Stimulated activated CD8-positive, alpha-beta memory T cell treated with anti-CD3 and anti-CD28 coated beads, Interleukin-15, amount 100 ng/mL, for 48 hours (primary cell): ENCODE measurements around the gene OSGIN1.

Source experiments
- DNase-seq, 2 donors: peaks; one replicate each; pipeline ENCODE4 v3.0.0-alpha.2; 2020; ENCODE audit warnings: low read depth in 2 of 2

OSGIN1 gene

GRCh38 chr16:83952940-83953795, at the start of gene OSGIN1:
OSGIN1 (plus strand) TSS chr16:83953240; CDS start chr16:83957672, 4,432 bp downstream.
- peak; percentile 68 to 73 for DNase-seq

GRCh38 chr16:83903751-83904150, 49.3 kb upstream of the OSGIN1 start:
- DNase-seq: no peak

GRCh38 chr16:83906683-83907082, 46.4 kb upstream of the OSGIN1 start:
- no peak for DNase-seq

DNA sequence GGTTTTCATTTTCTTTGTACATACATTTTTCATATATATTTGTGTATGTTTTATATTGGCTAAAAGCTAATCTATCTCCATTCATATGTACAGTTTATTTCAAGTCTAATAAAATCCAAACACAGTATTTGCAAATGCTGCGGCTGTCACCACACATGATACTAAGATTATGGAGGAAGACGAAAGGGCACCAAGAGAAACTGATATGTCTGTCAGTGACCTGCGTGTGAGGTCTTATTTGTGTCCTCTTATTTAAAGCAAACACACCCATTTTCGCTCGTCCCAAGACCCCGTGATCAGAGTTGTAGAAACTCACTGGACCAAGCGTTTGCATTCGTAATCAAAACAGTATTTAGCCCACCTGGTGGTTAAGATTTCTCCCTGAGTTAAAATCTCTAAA, 45.9 kb upstream of the OSGIN1 start:
- DNase-seq: no peak

DNA sequence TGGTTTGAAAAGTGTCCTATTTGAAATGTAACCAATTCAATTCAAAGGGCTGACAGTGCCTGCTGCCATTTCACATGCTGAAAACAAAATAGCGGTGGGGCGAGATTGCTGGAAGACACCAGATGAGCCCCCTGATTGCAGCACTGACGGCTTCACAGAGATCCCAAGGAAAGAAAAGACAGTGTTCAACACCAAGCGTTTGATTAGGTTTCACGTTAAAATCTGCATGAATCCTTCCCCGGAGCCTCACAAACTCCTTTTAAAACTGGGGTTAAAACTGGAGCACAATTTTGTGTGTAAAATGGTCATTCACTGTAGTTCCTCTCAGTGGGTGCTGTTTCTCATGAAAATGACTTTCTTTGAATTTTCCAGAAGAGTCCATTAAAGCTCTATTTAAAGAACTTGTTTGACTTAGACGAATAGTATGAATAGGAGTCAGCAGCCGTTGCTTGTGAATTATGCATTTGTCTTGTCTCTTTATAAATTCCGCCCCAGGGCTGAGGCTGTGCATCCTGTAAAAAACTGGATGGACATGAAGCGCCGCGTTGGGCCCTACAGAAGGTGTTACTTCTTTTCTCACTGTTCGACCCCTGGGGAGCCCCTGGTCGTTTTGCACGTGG, 45.3 kb upstream of the OSGIN1 start:
- DNase-seq: no peak

DNA sequence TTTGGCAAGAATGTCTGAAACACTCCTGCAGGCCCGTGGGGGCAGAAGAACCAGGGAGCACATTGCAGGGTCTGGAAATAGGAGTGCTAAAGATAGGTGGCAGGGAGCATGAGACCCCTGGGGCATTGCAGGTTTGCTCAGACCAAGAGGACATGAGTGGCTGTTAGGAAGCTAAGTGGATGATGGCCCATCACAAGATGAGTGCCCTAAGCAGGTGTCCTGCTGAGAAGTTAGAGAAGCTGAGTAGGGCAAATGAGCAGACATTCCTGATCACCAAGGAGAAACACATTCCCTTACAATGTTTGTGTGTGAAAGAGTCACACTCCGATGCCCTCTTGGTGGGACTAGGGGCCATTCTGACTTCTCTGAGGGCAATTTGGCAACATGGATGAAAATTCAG, 44.2 kb upstream of the OSGIN1 start:
- no peak for DNase-seq

DNA sequence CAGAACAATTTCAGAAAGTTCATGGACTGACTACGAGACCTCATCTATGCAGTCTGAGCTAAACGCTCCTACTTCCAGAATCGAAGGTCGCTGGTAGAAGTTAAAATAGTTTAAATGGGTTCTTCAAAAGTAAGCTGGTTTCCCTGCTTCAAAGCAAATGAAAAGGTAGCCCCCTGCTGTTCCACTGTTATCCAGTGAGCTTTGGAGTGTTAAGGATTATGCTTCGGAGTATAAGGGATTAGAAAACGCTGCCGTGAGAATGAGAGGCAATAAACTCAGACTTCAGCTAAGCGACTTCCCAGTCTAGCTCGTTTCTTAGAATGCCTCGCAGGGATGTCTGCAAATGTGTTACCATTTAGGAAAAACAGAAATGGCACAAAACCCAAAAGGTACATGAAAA, 41.8 kb upstream of the OSGIN1 start:
- no peak for DNase-seq

- no peak for DNase-seq
These were observed 40.4 kb upstream of the OSGIN1 start for GRCh38 chr16:83912519-83913244.

DNA sequence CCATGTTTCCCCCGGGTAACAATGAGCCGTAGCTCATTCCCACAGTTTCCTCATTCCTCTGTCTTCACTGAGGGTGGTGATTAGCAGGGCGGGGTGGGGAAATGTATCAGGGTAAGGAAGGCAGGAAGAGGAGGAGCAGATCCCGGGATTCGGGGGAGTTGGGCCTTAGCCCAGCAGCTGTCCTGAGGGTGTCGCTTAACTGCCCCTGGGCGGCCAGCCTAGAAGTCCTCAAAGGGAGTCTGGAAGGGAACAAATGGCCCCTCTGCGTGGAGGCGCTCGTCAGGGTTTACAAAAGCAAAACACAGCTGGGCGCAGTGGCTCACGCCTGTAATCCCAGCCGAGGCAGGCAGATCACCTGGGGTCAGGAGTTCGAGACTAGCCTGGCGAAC, 39.8 kb upstream of the OSGIN1 start:
- DNase-seq: no peak

DNA sequence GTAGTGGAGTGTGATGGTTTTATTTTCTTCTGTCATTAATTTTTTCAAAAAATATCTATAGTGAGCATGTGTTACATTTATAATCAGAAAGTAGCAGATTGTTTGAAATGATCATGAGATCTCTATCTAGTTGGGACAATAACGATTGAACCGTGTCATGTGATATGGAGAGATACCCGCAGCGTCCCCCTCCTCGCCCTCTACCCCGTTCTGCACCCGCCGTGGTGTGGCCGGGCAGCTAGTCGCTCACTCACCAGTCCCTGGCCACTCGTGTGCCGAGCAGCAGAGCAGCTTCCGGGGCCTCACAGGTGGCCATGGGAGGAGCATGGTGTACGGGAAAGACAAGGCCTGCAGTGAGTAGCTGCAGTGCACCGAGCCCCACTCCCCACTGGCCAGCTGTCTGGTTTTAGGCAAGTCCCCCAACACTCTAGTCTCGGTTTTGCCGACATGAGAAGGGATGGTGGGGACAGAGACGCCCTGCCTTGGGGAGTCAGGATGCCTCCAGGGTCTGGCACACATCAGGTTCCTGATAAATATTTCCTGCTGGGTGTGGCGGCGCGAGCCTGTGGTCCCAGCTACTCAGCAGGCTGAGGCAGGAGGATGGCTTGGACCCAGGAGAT, 38.8 kb upstream of the OSGIN1 start:
- no peak for DNase-seq

DNA sequence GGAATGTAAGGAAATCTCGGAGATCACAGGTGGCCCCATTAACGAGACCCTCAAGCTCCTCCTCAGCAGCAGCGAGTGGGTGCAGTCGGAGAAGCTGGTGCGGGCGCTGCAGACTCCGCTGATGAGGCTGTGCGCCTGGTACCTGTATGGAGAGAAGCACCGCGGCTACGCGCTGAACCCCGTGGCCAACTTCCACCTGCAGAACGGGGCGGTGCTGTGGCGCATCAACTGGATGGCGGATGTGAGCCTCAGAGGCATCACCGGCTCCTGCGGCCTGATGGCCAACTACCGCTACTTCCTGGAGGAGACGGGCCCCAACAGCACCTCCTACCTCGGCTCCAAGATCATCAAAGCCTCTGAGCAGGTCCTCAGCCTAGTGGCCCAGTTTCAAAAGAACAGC, 38.0 kb upstream of the OSGIN1 start:
- no peak for DNase-seq

- no peak for DNase-seq
These were observed 37.5 kb upstream of the OSGIN1 start for GRCh38 chr16:83915491-83915890.

GRCh38 chr16:83917152-83918120, 35.6 kb upstream of the OSGIN1 start:
- DNase-seq: no peak

GRCh38 chr16:83920894-83921491, 32.0 kb upstream of the OSGIN1 start:
- DNase-seq: no peak

DNA sequence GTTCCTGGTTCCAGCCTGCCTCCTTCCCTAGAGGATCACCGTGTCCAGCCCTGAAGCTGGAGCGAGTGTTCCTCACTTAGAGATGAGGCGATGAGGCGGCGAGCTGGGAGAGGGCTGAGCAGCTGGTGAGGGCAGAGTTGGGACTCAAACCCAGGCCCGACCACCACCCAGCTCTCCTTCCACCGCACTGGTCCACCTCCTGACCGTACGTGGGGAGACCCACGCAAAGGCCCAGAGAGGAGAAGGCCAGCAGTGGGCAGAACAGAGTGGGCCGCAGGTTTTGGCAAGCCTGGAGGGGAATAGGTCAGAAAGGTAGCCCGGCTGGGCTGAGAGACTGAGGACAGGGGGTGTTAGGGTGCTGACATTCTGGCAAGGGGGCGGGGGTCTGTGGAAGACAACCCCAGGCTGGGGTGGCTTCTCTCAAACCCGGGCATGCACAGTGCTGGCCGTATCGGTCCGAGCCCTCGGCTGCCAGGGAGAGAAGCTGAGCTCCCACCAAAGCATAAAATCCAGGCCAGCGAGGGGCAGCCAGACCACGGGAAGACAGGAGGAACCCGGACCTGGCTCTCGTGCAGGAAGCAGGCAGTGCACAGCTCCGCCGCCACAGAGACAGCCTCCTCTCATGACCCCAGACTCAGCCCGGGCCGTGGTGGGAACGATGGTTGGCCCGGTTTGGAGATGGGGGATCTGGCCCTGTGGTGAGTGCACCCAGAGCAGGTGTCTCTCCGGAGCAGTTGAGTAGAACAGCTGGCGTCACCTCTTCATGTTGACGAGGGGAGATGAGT, 29.3 kb upstream of the OSGIN1 start:
- DNase-seq: no peak

DNA sequence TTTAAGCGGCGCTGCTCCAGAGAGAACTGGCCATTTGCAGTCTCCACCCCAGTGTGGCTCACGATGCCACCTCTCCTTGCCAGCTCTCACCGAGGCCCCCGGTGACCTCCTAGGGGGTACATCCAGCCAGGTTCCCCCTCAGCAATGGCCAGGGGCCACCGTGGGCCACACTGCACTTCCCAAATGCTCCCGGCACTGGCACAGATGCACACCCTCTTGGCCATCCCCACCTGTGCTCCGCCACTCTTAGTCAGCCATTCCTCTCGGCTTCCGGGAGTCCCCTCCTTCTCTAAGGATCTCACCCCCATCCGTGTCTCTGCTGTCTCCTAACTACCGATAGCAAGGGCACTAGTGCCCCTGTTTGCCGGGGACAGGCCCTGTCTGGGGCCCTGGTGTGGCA, 28.4 kb upstream of the OSGIN1 start:
- no peak for DNase-seq

DNA sequence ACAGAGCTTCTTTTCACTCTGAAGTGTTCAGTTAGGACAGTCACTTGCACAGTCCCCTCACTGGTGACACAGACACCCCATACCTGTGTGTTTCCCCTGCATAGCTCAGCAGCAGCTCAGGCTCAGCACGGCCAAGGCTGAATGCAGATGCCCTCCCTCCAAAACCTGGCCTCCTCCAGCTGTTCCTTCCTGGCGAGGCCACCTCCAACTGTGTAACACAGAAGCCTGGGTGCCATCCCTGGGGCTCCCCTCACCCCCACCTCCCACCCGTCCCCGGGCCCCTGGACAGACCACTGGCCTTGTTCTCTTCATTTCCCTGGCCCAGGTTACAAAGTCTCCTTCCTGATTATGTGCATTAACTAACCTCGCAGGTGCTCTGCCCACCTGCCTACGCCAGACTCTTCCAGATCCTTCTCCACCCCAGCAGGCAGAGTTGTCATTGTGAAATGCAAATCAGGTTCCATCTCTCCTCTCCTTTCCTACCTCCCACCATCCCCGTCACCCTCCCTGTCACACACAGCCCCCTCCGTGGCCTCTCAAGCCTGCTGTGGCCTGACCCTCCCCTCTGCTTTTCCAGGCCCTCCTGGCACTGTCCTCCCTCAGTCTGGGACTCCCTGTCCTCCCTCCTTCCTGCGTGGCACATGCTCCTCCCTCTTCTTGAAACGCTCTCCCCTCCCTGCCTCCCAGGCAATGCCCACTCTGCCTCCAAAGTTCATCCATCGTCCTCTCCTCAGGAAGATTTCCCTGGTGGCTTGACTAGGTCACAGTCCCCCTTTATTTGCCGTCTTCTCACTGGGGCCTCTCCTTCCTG, 27.7 kb upstream of the OSGIN1 start:
- no peak for DNase-seq

- DNase-seq: no peak
These were observed 26.9 kb upstream of the OSGIN1 start for GRCh38 chr16:83925957-83926725.
